Endothelial cell (in vitro differentiated cells): ENCODE data around the gene LARP4B. TPM values are rescaled to one million over a fixed set of nuclear protein-coding genes. Genes with fewer than 3 reads are reported as not detected.

ENCODE experiments used
- DNase-seq: peaks from one replicate; pipeline ENCODE4 v3.0.0; 2021; ENCODE audit warnings: low spot score
- H3K27ac Mint-ChIP-seq: one replicate; pipeline ENCODE4 v1.8.0; 2021; ENCODE audit warnings: mixed read lengths, inconsistent platforms; ENCODE audit not compliant: unreplicated experiment
- H3K27me3 Mint-ChIP-seq: one replicate; pipeline ENCODE4 v1.8.0; 2021; ENCODE audit warnings: mild to moderate bottlenecking, moderate library complexity, mixed read lengths, inconsistent platforms; ENCODE audit not compliant: unreplicated experiment
- H3K36me3 Mint-ChIP-seq: one replicate; pipeline ENCODE4 v1.8.0; 2021; ENCODE audit warnings: mild to moderate bottlenecking, low read depth, mixed read lengths, inconsistent platforms; ENCODE audit not compliant: unreplicated experiment
- H3K4me1 Mint-ChIP-seq: one replicate; pipeline ENCODE4 v1.8.0; 2021; ENCODE audit warnings: mild to moderate bottlenecking, mixed read lengths, inconsistent platforms; ENCODE audit not compliant: unreplicated experiment
- H3K4me3 Mint-ChIP-seq: one replicate; pipeline ENCODE4 v1.8.0; 2021; ENCODE audit warnings: mild to moderate bottlenecking, mixed read lengths, inconsistent platforms; ENCODE audit not compliant: unreplicated experiment
- H3K9me3 Mint-ChIP-seq: one replicate; pipeline ENCODE4 v1.8.0; 2021; ENCODE audit warnings: mixed read lengths, inconsistent platforms; ENCODE audit not compliant: unreplicated experiment
- total RNA-seq: library from RNA; stranded (reverse); fragmentation: NEBNext Ultra II Directional; extraction: Animal tissue kit (Norgen Biotek cat#: 25700); gene quantifications from one replicate; pipeline ENCODE4 v1.2.1, GENCODE V29; 2021; ENCODE audit not compliant: unreplicated experiment
- TF ChIP-seq, protein P1 (sequence below): fragments of 200-600 bp; sonication (generic); IDR thresholded peaks from one replicate; pipeline ENCODE4 v1.5.0; 2021; ENCODE audit warnings: antibody characterized with exemption; ENCODE audit not compliant: unreplicated experiment

LARP4B gene
- total RNA-seq, 1 donor from 2014 or later: 91.8 TPM

DNA sequence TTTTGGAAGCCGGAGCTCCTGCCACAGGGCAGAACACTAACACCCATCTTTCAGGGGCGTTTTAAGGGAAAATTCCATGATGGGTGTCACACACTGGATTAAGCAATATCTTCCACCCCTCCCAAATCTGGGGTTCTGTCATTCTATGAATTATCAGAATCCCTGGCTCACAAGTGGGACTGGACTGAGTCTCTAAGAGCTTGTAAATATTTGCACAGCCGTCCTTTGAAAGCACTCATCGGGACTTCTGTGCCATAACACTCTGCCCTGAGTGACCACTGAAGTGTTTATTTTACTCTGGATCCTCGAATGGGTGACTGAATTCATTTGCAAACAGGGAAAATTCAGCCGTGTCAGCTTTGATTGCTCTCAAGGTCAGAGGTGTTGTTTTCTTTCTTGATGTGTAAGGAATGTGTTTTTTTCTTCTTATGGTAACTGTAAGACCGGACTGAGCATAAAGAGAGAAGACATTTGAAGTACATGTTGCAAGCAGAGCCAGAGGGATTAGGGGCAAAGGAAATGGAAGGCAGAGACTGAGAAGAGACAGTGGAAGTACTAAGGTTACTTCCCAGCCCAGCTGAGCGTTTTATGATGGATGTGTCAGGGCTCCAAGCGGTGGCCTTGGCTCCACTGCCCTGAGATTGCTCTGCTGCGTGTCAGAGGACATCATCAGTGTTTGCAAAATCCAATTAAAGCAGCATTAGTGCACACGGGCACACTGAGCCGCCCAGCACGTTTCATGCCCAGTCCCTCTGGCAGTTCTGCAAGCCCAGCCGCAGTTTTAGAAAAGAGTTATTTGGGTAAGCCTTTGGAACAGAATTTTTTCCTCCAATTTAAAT lies 39.0 kb upstream of the LARP4B start:
- Mint-ChIP-seq H3K4me3 (no peak overlapping the region), H3K27me3 (peaks cover 5% of the 10 kb centered on the region), H3K4me1 (peaks cover 11% of the 10 kb centered on the region), H3K27ac (no peak overlapping the region), H3K36me3 (peaks cover 4% of the 10 kb centered on the region), H3K9me3 (peaks cover 5% of the 10 kb centered on the region)
- TF ChIP-seq, protein P1, sequence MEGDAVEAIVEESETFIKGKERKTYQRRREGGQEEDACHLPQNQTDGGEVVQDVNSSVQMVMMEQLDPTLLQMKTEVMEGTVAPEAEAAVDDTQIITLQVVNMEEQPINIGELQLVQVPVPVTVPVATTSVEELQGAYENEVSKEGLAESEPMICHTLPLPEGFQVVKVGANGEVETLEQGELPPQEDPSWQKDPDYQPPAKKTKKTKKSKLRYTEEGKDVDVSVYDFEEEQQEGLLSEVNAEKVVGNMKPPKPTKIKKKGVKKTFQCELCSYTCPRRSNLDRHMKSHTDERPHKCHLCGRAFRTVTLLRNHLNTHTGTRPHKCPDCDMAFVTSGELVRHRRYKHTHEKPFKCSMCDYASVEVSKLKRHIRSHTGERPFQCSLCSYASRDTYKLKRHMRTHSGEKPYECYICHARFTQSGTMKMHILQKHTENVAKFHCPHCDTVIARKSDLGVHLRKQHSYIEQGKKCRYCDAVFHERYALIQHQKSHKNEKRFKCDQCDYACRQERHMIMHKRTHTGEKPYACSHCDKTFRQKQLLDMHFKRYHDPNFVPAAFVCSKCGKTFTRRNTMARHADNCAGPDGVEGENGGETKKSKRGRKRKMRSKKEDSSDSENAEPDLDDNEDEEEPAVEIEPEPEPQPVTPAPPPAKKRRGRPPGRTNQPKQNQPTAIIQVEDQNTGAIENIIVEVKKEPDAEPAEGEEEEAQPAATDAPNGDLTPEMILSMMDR: no peak
- no peak for DNase-seq

DNA sequence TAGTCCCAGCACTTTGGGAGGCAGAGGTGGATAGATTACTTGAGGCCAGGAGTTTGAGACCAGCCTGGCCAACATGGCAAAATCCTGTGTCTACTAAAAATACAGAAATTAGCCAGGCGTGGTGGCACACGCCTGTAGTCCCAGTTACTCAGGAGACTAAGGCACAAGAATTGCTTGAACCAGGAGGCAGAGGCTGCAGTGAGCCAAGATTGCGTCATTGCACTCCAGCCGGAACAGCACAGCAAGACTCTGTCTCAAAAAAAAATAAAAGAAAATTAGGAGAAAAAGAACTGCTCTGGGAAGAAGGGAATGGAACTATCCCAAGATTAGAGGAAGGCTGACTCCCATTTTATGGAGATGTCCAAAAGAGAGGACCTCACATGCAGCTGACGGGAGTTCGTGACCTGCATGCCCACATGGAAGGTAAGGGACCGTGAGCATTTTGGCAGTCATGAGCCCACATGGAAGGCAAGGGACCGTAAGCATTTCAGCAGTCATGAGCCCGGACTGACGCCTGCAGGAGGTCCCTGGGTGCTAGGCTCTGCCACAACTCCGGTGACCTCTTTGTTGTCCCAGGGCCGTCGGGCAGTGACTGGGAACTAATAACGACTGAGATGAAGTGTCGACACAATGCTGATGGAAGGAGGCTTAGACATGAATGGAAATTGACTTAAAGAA lies 38.1 kb upstream of the LARP4B start:
- Mint-ChIP-seq H3K9me3 (peaks cover 5% of the 10 kb centered on the region), H3K27me3 (peaks cover 5% of the 10 kb centered on the region), H3K27ac (no peak overlapping the region), H3K4me1 (peaks cover 11% of the 10 kb centered on the region), H3K36me3 (peaks cover 4% of the 10 kb centered on the region), H3K4me3 (no peak overlapping the region)
- TF ChIP-seq, protein P1: no peak
- no peak for DNase-seq

DNA sequence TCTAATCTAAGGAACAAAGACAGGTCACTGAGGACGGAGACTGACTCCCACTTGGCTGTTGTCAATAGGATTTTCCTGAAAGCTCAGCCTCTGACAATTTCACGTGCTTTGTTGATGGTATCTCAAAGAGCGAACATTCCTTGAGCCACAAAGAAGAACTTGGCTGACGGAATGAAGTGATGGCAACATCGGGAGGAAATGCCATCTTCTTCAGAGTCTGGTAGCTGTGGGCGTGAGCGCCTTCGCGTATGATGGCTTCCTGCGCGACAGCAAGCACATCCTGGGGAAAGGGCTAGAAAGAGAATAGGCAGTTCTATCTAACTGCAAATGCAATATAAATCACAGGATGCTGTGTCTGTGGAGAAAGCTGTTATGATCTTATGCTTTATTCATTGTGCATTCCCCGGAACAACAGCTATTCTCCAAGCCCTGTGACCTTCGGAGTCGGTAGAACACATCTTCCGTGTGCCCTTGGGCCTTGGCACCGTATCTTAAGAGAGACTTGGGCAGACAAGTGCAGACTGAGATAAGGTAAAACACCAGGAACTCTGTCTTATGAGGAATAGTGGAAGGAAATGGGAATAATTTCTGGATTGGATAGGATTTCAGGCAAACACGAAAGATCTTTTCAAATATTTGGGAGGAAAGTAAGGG lies 37.2 kb upstream of the LARP4B start:
- peaks cover 4% of the 10 kb centered on the region for H3K36me3 Mint-ChIP-seq
- TF ChIP-seq, protein P1: no peak
- H3K9me3 Mint-ChIP-seq: peaks cover 5% of the 10 kb centered on the region
- peaks cover 5% of the 10 kb centered on the region for H3K27me3 Mint-ChIP-seq
- no peak overlapping the region for H3K27ac Mint-ChIP-seq
- H3K4me1 Mint-ChIP-seq: peaks cover 11% of the 10 kb centered on the region
- no peak overlapping the region for H3K4me3 Mint-ChIP-seq
- DNase-seq: no peak

DNA sequence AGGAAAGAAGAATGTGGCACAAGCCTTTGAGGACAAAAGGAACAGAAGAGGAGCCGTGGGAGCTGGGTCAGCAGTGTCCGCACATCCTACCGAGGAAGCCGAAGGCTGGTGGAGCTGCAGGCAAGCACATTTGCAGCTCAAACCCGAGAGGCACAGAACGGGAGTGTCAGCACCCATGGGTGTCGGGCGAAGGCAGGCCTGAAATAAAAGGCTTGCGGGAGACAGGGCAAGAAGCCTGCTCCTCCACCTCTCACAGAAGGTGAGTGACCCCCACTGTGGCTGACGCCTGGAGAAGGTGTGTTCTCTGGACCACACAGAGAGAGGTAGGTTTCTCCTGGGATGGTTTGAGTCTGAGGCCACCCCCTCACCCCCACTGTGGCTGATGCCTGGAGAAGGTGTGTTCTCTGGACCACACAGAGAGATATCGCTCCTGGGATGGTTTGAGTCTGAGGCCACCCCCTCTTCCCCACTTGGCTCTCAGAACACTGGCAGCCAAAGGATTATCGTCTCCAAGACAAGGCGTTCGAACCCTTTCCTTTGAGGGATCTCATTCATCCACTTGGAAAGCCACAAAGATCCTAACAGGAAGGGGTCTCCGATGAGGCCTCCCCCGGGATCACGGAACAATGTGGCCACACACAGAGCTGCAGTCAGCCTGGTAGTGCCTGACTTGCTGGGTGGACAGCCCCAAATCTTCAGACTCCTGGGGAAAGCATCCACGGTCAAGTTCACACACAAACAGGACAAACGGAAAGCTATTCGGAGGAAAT lies 35.1 kb upstream of the LARP4B start:
- H3K4me3 Mint-ChIP-seq: no peak overlapping the region
- H3K9me3 Mint-ChIP-seq: no peaks in the 10 kb centered on the region
- H3K36me3 Mint-ChIP-seq: peaks cover 4% of the 10 kb centered on the region
- peaks cover 3% of the 10 kb centered on the region for H3K27me3 Mint-ChIP-seq
- no peak for DNase-seq
- H3K4me1 Mint-ChIP-seq: peaks cover 11% of the 10 kb centered on the region
- no peak overlapping the region for H3K27ac Mint-ChIP-seq
- TF ChIP-seq, protein P1: no peak
